GM21528 (cell line): Measurements from ENCODE around the gene PLA2G4A.

ENCODE experiments used
- ATAC-seq: cut with Tn5 transposase; IDR thresholded peaks from one replicate; pipeline ENCODE4 v1.9.1; 2021; ENCODE audit warnings: mild to moderate bottlenecking, moderate library complexity; ENCODE audit not compliant: unreplicated experiment, low FRiP score

The PLA2G4A gene

GRCh38 chr1:187003353-187003752 is 174.6 kb downstream of the PLA2G4A start:
- no peak for ATAC-seq

GRCh38 chr1:187006896-187007295 is 178.1 kb downstream of the PLA2G4A start:
- ATAC-seq = no peak

- ATAC-seq = no peak
Measured at GRCh38 chr1:187009320-187009719, 180.6 kb downstream of the PLA2G4A start.

DNA sequence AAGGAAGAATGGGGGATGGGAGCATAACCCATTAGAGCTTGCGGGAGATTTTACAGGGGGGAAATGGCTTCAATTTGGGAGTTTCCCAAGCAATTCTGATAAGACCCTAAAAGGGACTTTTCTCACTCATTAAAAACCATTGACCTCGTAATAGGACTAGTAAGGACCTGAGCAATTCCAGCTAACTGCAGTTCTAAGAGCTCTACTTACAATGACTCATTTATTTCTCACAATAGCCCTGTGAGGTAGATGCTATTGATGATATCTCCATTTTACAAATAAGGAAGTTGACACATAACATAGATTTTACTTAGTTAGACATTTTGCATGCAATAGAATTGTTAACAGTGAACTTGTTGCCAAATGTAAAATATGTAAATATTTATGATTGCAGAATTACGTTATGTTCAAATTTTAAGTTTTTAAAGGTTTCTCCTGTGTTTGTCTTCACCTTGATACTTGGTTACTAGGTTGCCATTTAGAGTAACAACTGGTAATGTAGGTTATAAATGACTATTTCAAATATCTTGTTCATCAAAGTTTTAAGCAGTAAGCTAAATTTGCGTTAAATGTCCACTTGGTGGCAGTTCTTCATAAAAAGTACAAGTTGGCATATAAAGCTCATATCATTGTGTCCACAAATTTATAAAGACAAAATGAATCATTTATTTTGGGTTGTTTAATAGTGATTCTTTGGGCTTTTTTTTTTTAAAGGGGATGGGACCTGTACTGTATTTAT is 182.0 kb downstream of the PLA2G4A start:
- ATAC-seq = no peak

- ATAC-seq = no peak
Measured at GRCh38 chr1:187013582-187014200, 184.9 kb downstream of the PLA2G4A start.

DNA sequence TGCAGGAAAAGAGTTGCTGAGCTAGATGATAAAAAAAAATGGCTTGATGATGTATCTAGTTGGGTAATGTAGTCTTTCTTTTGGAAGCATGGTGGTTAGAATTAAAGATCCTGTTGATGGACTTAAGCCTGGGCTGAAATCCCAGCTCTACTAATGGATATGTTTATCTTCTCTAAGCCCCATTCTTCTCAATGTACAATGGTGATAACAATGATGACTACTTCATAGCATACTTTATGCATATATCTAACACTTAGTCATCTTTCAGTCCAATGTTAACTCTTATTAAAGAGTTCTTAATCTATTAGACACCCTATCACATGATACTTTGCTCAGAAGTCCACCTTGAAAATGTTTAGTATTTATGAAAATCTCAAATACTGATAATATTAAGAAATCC is 189.5 kb downstream of the PLA2G4A start:
- ATAC-seq = no peak

GRCh38 chr1:187027253-187027652 is 198.5 kb downstream of the PLA2G4A start:
- no peak for ATAC-seq

DNA sequence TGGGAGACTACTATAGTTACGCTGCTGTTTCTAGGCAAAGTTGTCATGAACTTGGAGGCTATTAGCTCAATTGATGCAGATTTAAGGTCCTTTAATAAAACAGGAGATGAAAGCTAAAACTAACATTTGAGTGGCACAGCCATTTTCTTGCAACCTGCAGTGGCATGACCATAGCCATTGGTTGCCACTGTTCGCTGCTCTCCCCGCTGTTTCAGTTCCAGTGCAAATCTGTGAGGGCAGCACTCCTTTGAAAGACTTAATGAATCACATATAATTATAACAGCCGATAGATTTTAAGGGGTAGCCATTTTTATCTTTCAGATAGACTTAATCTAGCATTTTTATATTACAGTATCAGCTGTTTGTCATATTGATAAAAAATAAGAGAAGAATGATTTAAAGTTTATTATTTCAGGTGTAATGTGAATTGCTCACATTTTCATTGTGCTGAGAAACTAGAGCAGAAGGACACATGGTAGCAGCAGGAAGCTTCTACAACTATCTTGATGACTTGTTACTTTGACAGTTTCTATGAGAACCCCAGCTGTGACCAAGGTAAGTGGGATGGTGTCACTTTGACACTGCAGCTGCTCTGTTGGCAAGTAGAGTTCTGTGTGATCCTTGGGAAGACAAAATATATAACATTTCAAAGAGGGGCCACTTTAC is 203.7 kb downstream of the PLA2G4A start:
- ATAC-seq = no peak

GRCh38 chr1:187032982-187033692 is 204.4 kb downstream of the PLA2G4A start:
- ATAC-seq = no peak

GRCh38 chr1:187033693-187034390 is 205.1 kb downstream of the PLA2G4A start:
- no peak for ATAC-seq

DNA sequence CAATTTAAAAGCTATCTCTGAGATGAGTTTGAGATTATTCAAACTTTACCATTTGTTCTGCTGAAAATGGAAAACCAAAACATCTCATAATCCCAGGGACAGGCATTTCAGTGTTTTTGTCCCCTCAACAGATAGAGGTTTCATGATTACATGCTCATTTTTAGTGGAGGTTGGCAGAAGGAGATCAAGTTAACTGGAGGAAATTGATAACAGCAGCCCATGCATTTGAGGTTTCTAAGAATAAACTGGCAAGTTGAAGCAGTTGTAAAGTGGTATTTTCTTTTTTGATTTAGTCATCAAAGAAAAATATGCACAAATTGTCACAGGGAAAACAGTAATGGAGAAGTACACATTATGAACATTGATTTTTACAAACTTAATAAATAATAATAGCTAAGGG is 205.8 kb downstream of the PLA2G4A start:
- no peak for ATAC-seq

- no peak for ATAC-seq
Measured at GRCh38 chr1:187037973-187038553, 209.3 kb downstream of the PLA2G4A start.
